ENCODE measurements around the gene CRABP2. TPM values are rescaled to one million over a fixed set of nuclear protein-coding genes. Genes with fewer than 3 reads are reported as not detected.

Gene CRABP2
- total RNA-seq, 2 experiments from 2014 or later, result 3.2 to 4.2 TPM

DNA sequence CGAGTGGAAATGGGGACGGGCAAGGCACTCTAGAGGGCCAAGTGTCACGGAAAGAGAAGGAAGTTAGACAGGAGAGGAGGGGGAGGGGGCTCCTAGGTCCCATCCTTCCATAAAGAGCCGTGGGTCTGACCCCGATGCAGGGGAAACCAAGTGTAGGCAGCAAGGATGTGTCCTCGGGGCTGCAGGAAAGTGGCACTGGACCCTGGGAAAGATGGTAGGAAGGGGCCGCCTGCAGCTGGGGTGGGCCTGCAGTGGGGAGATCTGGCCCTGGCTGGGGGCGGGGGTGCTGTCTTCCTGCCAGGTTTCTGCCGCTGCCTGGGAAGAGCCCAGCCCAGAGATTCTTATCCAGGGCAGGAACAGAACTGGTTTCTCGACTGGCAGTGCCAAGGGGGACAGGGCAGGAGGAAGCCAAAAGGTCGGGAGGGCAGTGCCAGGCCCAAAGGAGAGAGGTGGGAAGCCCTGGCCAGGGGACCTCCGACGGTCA, 12.9 kb downstream of the CRABP2 start:
- CTCF ChIA-PET, result interaction anchor here (2.5 kb wide), 1 partner anchor 14 kb away, joined by 7 read pairs; the partner anchor contains the start of gene CRABP2
- H3K4me3 Mint-ChIP-seq, result no peak overlapping the region
- no peak for TF ChIP-seq CTCF (IDR thresholded peaks at IDR 0.05)

GRCh38 chr1:156691665-156692440, 13.5 kb downstream of the CRABP2 start:
- peaks cover 0 to 13% of the 10 kb centered on the region in 2 experiments for H3K9me3 ChIP-seq (ENCODE audit: control insufficient read depth in 1 of 2, insufficient read depth in 1 of 2, low read length in 2 of 2)
- Mint-ChIP-seq H3K9me3 (no peaks in the 10 kb centered on the region), H3K4me1 (ENCODE audit: low read depth) (peaks cover 26% of the 10 kb centered on the region), H3K27me3 (peaks cover 67% of the 10 kb centered on the region), H3K36me3 (ENCODE audit: low read depth) (no peaks in the 10 kb centered on the region), H3K27ac (no peak overlapping the region), H3K4me3 (no peak overlapping the region)
- intact Hi-C loops (cut with DNase I, micrococcal nuclease), result no loop called here
- POLR2A ChIA-PET, result interaction anchor here (1.0 to 3.9 kb wide), 2 partner anchors 14 to 35 kb away, joined by 4 to 38 read pairs; partner anchors contain the start of genes ISG20L2 and METTL25B
- H3K4me1 ChIP-seq (ENCODE audit: insufficient read depth, low read length), result peaks cover 23% of the 10 kb centered on the region
- no peak overlapping the region for H3K27ac ChIP-seq (ENCODE audit: low read depth in 1 of 2, low read length in 2 of 2)
- no peak for ATAC-seq (ENCODE audit: poor library complexity)
- DNase-seq, result no peak
- no peaks in the 10 kb centered on the region for H3K36me3 ChIP-seq (ENCODE audit: insufficient read depth, low read length)
- CTCF ChIA-PET, result interaction anchor here (2.5 to 3.6 kb wide), 2 partner anchors 14 to 34 kb away, joined by 7 to 119 read pairs; partner anchors contain the start of gene CRABP2
- no peak for TF ChIP-seq CTCF (IDR thresholded peaks at IDR 0.05)
- peaks cover 52 to 58% of the 10 kb centered on the region in 2 experiments for H3K27me3 ChIP-seq (ENCODE audit: control insufficient read depth in 1 of 2, insufficient read depth in 2 of 2, low read length in 2 of 2)
- H3K4me3 ChIP-seq (ENCODE audit: low read length), result no peak overlapping the region

More for the DNA sequence above, 12.9 kb downstream of the CRABP2 start:
- Mint-ChIP-seq H3K36me3 (ENCODE audit: low read depth) (no peaks in the 10 kb centered on the region), H3K27me3 (peaks cover 73% of the 10 kb centered on the region), H3K4me1 (ENCODE audit: low read depth) (peaks cover 26% of the 10 kb centered on the region), H3K27ac (no peak overlapping the region), H3K9me3 (no peaks in the 10 kb centered on the region)
- POLR2A ChIA-PET, result interaction anchor here (1.0 kb wide), 2 partner anchors 14 kb away, joined by 4 to 5 read pairs; no protein-coding TSS in a partner anchor
- Histone ChIP-seq H3K27ac (ENCODE audit: low read depth in 1 of 2, low read length in 2 of 2) (no peak overlapping the region), H3K9me3 (ENCODE audit: control insufficient read depth in 1 of 2, insufficient read depth in 1 of 2, low read length in 2 of 2) (peaks cover 0 to 13% of the 10 kb centered on the region in 2 experiments), H3K27me3 (ENCODE audit: control insufficient read depth in 1 of 2, insufficient read depth in 2 of 2, low read length in 2 of 2) (peaks cover 55 to 58% of the 10 kb centered on the region in 2 experiments), H3K4me3 (ENCODE audit: low read length) (no peak overlapping the region), H3K36me3 (ENCODE audit: insufficient read depth, low read length) (no peaks in the 10 kb centered on the region), H3K4me1 (ENCODE audit: insufficient read depth, low read length) (peaks cover 23% of the 10 kb centered on the region)
- ATAC-seq (ENCODE audit: poor library complexity), result no peak
- intact Hi-C loops (cut with DNase I, micrococcal nuclease), result no loop called here
- DNase-seq, result no peak

- Histone ChIP-seq H3K4me3 (ENCODE audit: low read length) (no peak overlapping the region), H3K4me1 (ENCODE audit: insufficient read depth, low read length) (peaks cover 23% of the 10 kb centered on the region), H3K36me3 (ENCODE audit: insufficient read depth, low read length) (no peaks in the 10 kb centered on the region), H3K27ac (ENCODE audit: low read depth in 1 of 2, low read length in 2 of 2) (no peak overlapping the region), H3K9me3 (ENCODE audit: control insufficient read depth in 1 of 2, insufficient read depth in 1 of 2, low read length in 2 of 2) (peaks cover 0 to 13% of the 10 kb centered on the region in 2 experiments), H3K27me3 (ENCODE audit: control insufficient read depth in 1 of 2, insufficient read depth in 2 of 2, low read length in 2 of 2) (peaks cover 52 to 58% of the 10 kb centered on the region in 2 experiments)
- ATAC-seq (ENCODE audit: poor library complexity) (no peak), DNase-seq (no peak)
- H3K36me3 Mint-ChIP-seq (ENCODE audit: low read depth), result no peaks in the 10 kb centered on the region
- ChIA-PET POLR2A (interaction anchor here (1.0 to 3.9 kb wide), 3 partner anchors 15 to 36 kb away, joined by 4 to 38 read pairs (median 4); partner anchors contain the start of genes ISG20L2 and METTL25B), CTCF (interaction anchor here (2.5 to 3.6 kb wide), 2 partner anchors 15 to 34 kb away, joined by 7 to 119 read pairs; partner anchors contain the start of gene CRABP2)
- intact Hi-C loops (cut with DNase I, micrococcal nuclease), result no loop called here
- H3K4me1 Mint-ChIP-seq (ENCODE audit: low read depth), result peaks cover 26% of the 10 kb centered on the region
- peaks cover 61% of the 10 kb centered on the region for H3K27me3 Mint-ChIP-seq
- TF ChIP-seq CTCF (IDR thresholded peaks at IDR 0.05), result no peak
- H3K4me3 Mint-ChIP-seq, result no peak overlapping the region
- no peak overlapping the region for H3K27ac Mint-ChIP-seq
- H3K9me3 Mint-ChIP-seq, result no peaks in the 10 kb centered on the region
Observed at GRCh38 chr1:156691191-156691590, 14.2 kb downstream of the CRABP2 start.
